GM18499 (cell line): ENCODE measurements around the gene PBRM1.

ENCODE experiments used
- ATAC-seq: cut with Tn5 transposase; IDR thresholded peaks from one replicate; pipeline ENCODE4 v1.9.1; 2021; ENCODE audit warnings: moderate number of reproducible peaks; ENCODE audit not compliant: insufficient read depth, unreplicated experiment

PBRM1 gene

DNA sequence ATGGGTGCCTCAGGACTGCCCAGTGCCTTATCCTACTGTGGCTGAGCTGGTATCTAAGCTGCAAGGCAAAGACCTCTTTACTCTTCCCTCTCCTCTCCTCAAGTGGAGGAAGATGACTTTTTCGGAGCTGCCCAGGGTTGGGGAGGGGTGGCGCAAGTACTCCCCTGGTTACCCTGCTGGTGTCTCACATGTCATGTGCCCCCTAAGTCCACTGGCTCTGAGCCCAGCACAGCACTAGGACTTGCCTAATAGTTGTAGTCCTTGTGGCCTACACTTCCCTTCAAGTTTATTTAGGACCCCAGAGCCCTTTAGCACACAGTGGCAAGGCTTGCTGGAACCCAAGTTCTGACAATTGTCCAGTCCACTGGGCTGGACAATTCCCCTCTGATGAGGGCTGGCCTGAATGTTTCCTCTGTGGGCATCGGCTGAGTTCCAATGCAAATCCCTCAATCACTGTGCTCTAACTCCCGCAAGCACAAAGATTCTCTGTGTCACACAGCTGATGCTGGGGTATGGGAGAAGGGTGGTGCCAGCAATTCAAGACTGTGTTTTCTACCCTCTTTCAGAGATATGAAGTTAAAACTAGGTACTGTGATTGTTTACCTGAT is 89.0 kb downstream of the PBRM1 start:
- ATAC-seq, result no peak

DNA sequence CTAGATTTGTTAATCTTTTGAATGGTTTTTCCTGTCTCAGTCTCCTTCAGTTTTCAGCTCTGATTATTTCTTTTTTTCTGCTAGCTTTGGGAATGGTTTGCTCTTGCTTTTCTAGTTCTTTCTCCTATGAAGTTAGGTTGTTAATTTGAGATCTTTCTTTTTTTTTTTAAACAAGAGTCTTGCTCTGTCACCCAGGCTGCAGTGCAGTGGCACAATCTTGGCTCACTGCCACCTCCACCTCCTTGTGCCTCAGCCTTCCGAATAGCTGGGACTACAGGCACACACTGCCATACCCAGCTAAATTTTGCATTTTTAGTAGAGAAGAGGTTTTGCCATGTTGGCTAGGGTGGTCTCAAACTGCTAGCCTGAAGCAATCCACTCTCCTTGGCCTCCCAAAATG is 92.6 kb downstream of the PBRM1 start:
- ATAC-seq, result no peak

DNA sequence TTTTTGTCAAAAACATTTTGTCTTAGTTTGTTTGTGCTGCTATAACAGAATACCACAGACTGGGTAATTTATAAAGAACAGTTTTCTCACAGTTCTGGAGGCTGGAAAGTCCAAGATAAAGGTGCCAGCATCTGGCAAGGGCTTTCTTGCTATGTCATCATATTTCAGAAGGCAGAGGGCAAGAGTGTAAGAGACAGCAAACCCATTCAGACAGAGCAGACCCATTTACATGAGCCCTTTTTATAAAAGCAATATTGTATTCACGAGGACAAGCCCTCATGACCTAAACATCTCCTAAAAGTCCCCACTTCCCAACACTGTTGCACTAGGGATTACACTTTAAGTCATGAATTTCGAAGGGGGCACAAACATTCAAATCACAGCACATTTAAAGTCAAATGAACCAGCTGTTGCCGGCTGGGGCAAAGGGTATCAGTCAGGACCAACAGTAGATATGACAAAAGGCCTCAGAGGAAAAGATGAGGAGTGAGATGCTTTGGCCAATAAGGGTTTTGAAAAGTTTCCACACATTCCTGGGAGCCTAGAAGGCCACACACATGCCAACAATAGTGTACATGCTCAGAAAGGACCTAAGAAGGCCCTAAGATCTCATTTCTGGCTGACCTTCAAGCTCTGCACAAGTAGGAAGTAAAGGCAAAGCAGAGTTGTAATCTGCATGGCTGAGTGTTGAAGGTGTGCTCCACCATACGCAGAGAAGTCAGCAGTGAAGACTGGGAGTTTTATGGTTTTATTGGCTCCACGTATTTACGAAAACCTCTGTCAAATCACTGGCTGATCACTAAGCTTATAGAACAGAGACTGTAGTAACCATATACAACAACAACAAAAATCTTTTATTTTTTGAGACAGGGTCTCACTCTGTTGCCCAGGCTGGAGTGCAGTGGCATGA is 111.4 kb downstream of the PBRM1 start:
- ATAC-seq, result no peak

DNA sequence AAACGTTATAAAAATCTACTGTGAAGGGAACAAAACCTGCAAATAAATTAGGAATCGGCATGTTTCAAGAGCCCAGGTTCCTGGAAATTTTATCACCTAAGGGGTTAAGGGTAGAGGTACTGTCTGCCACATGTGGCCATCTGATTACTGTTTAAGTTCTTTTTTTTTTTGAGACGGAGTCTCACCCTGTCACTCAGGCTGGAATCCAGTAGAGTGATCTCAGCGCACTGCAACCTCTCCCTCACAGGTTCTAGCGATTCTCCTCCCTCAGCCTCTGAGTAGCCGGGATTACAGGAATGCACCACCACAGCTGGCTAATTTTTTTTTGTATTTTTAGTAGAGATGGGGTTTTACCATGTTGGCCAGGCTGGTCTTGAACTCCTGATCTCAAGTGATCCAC is 113.5 kb downstream of the PBRM1 start:
- no peak for ATAC-seq

- ATAC-seq, result no peak
Measured at GRCh38 chr3:52570076-52570475, 115.6 kb downstream of the PBRM1 start.

DNA sequence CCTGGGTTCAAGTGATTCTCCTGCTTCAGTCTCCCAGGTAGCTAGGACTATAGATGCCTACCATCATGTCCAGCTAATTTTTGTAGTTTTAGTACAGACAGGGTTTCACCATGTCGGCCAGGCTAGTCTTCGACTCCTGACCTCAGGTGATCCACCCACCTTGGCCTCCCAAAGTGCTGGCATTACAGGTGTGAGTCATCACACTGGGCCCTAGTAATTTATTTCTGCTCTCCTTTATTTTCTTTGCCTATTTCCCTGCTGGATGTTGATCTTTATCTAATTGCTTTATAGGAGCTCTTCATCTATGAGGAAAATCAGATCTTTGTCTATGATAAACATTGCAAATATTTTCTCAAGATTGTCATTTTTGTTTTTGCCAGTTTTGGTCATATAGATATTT is 117.6 kb downstream of the PBRM1 start:
- no peak for ATAC-seq

DNA sequence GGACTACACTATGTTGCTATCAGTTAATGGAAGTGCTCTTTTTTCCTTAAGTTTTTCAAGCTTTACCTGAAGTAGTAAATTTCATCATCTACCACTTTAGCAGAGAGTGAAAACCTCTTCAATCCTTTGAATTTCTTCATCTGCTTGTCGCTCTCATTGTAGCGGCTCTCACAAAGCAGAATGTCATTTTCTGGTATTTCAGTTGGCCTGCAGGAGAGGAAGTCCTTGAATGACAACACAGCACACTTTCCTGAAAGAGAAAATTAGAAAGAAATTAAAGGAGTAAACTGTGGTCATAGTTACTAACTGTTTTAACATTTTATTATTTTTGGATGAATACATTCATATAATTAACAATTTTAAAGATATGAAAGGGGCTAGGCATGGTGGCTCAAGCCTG is 121.7 kb downstream of the PBRM1 start:
- no peak for ATAC-seq

DNA sequence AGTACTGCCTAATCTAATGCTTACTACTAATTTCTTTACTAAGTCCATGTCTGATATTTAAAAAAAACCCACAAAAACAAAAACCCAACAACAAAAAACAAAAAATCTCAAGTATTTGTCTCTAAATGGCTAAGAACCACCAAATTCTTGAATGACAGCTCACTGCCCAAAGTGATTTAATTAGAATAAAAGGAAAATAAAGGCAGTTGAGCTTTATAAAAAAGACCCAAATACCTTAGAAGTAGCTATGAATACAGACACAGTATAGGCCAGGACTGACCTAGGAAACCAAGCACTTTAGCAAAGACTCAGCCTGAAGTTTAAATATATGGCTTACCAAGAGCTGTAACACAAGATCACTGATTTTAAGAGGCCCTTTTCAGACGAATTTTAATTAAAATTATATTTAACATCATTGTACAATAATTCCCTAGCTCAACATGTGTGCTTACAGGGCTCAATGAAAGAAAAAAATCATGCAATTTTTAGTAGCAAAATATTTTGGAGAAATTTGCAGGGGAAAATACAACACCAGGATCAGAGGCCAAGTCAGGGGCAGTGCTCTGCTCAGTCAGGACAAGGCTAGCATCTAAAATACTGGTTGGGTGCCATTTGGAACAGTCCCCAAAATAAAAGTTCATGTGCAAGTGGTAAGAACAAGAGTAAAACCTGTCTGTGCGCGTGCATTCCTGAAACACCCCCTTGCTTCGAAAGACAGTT is 124.5 kb downstream of the PBRM1 start:
- no peak for ATAC-seq

GRCh38 chr3:52558436-52558835 is 127.3 kb downstream of the PBRM1 start:
- ATAC-seq, result no peak

GRCh38 chr3:52557011-52557960 is 128.4 kb downstream of the PBRM1 start:
- no peak for ATAC-seq

GRCh38 chr3:52555056-52555455 is 130.7 kb downstream of the PBRM1 start:
- ATAC-seq, result no peak

GRCh38 chr3:52554026-52554755 is 131.5 kb downstream of the PBRM1 start:
- no peak for ATAC-seq

- ATAC-seq, result no peak
Measured at GRCh38 chr3:52552089-52552488, 133.6 kb downstream of the PBRM1 start.

DNA sequence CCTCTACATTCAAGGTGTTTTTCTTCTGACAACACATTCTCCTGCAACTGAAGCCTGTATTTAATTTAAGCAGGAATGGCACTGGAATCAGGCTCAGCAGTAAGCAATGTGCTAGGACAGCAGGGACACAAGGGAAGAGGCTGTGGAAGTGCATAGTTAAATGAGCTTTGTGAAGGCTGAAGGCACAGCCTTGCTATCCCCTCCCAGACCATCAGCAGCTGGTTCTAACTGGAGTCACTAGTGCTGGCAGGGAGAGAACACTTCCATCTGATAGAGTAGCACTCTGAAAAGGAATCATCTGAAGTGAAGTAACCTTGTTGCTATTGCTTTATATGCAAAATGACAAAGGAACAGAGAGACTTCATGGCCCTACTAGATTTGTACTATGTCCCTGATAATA is 134.6 kb downstream of the PBRM1 start:
- ATAC-seq, result no peak

DNA sequence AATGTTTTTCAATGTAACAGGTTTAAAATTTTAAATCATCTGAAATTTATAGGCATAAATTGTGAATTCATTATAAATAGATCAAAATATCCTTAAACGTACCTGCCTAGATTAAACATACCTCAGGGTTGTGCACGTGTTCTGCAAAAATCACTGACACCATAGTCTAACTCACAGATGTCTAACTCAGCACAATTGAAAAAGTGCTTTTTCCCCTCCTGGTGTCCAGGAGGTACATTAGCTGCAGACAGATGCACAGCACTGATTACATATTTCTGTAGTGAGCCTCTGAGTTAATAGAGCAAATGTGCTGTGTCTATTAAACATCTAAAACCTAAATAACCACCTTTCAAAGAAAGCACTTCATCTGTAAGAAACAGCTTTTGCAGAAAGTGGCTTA is 138.6 kb downstream of the PBRM1 start:
- no peak for ATAC-seq

- ATAC-seq, result no peak
Measured at GRCh38 chr3:52546111-52546901, 139.4 kb downstream of the PBRM1 start.

DNA sequence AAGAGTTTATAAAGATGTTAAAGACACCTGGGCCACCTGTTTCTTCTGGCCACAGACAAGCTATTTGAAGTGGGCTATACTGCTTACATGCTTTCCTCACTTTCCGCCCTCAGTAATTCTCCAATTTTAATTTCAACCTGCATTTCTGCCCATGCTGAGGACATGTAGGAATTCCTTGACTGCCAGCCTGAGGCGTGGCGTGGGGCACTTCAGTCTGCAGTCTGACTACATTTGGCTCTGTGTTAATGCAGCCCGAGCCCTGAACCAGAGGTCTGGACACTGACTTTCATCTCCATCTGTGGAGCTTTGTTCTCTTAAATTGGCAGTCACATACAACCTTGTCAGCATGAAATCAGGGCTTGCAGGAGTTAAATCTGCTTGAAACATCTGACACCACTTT is 140.8 kb downstream of the PBRM1 start:
- ATAC-seq, result no peak

- ATAC-seq, result no peak
Measured at GRCh38 chr3:52541050-52541449, 144.7 kb downstream of the PBRM1 start.
